ENCODE data around the gene C11orf42.

The C11orf42 gene

GRCh38 chr11:6240139-6240538 is 34.8 kb downstream of the C11orf42 start:
- Histone ChIP-seq H3K27me3 (ENCODE audit: insufficient read depth, low read length, poor library complexity) (peaks cover 4% of the 10 kb centered on the region), H3K4me1 (ENCODE audit: insufficient read depth, low read length) (peaks cover 5% of the 10 kb centered on the region), H3K4me2 (ENCODE audit: insufficient read depth, low read length) (no peak overlapping the region), H2AFZ (ENCODE audit: low read depth, low read length) (no peak overlapping the region), H3K9me3 (ENCODE audit: insufficient read depth, low read length, severe bottlenecking) (no peaks in the 10 kb centered on the region), H3K9ac (ENCODE audit: low read depth, low read length) (no peak overlapping the region), H3K27ac (ENCODE audit: low read length) (no peak overlapping the region), H3K36me3 (ENCODE audit: insufficient read depth, low read length) (no peaks in the 10 kb centered on the region), H3K79me2 (ENCODE audit: insufficient read depth, low read length) (no peaks in the 10 kb centered on the region), H3K4me3 (ENCODE audit: low read depth in 1 of 2, low read length in 2 of 2) (no peak overlapping the region), H4K20me1 (ENCODE audit: insufficient read depth, low read length) (no peaks in the 10 kb centered on the region)
- DNase-seq (no peak), ATAC-seq (ENCODE audit: insufficient read depth, low read depth) (no peak)
- TF ChIP-seq EZH2 (IDR thresholded peaks at IDR 0.05; ENCODE audit: borderline replicate concordance, low read depth, low read length, severe bottlenecking) = no peak

DNA sequence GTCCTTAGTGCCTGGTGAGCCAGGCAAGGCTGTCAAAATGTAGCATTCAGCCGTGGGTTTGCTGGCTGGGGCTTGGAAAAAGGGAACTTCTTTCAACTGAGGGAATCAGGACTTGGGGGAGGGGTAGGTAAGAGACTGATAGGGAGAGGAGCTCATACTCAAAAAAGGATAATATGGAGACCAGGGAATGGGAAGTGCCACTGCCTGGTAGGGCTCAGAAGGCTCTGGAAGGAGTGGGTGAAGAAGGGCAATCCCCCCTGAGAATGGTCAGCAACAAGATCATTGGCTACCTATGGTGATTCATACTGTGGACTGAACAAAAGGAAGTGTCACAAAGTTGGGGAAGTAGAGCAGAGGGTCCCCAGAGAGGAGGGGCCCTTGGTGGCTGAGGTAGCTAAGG is 35.4 kb downstream of the C11orf42 start:
- no peak overlapping the region for H3K4me3 ChIP-seq (ENCODE audit: low read depth in 1 of 2, low read length in 2 of 2)
- no peaks in the 10 kb centered on the region for H3K9me3 ChIP-seq (ENCODE audit: insufficient read depth, low read length, severe bottlenecking)
- H3K36me3 ChIP-seq (ENCODE audit: insufficient read depth, low read length) = no peaks in the 10 kb centered on the region
- H3K4me2 ChIP-seq (ENCODE audit: insufficient read depth, low read length) = no peak overlapping the region
- TF ChIP-seq, protein P1, sequence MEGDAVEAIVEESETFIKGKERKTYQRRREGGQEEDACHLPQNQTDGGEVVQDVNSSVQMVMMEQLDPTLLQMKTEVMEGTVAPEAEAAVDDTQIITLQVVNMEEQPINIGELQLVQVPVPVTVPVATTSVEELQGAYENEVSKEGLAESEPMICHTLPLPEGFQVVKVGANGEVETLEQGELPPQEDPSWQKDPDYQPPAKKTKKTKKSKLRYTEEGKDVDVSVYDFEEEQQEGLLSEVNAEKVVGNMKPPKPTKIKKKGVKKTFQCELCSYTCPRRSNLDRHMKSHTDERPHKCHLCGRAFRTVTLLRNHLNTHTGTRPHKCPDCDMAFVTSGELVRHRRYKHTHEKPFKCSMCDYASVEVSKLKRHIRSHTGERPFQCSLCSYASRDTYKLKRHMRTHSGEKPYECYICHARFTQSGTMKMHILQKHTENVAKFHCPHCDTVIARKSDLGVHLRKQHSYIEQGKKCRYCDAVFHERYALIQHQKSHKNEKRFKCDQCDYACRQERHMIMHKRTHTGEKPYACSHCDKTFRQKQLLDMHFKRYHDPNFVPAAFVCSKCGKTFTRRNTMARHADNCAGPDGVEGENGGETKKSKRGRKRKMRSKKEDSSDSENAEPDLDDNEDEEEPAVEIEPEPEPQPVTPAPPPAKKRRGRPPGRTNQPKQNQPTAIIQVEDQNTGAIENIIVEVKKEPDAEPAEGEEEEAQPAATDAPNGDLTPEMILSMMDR (IDR thresholded peaks at IDR 0.05; ENCODE audit: borderline replicate concordance, extremely low read depth, low read length, poor library complexity, severe bottlenecking) = no peak
- TF ChIP-seq EZH2 (IDR thresholded peaks at IDR 0.05; ENCODE audit: borderline replicate concordance, low read depth, low read length, severe bottlenecking) = no peak
- H3K79me2 ChIP-seq (ENCODE audit: insufficient read depth, low read length) = no peaks in the 10 kb centered on the region
- no peak overlapping the region for H3K27ac ChIP-seq (ENCODE audit: low read length)
- H4K20me1 ChIP-seq (ENCODE audit: insufficient read depth, low read length) = no peaks in the 10 kb centered on the region
- H2AFZ ChIP-seq (ENCODE audit: low read depth, low read length) = no peak overlapping the region
- ATAC-seq (ENCODE audit: insufficient read depth, low read depth) (no peak), DNase-seq (no peak)
- H3K9ac ChIP-seq (ENCODE audit: low read depth, low read length) = no peak overlapping the region
- H3K27me3 ChIP-seq (ENCODE audit: insufficient read depth, low read length, poor library complexity) = peaks cover 4% of the 10 kb centered on the region
- H3K4me1 ChIP-seq (ENCODE audit: insufficient read depth, low read length) = no peaks in the 10 kb centered on the region

GRCh38 chr11:6241316-6241715 is 36.0 kb downstream of the C11orf42 start:
- no peak for TF ChIP-seq EZH2 (IDR thresholded peaks at IDR 0.05; ENCODE audit: borderline replicate concordance, low read depth, low read length, severe bottlenecking)
- TF ChIP-seq, protein P1 (IDR thresholded peaks at IDR 0.05; ENCODE audit: borderline replicate concordance, extremely low read depth, low read length, poor library complexity, severe bottlenecking) = no peak
- H3K9me3 ChIP-seq (ENCODE audit: insufficient read depth, low read length, severe bottlenecking) = no peaks in the 10 kb centered on the region
- H4K20me1 ChIP-seq (ENCODE audit: insufficient read depth, low read length) = no peaks in the 10 kb centered on the region
- H3K79me2 ChIP-seq (ENCODE audit: insufficient read depth, low read length) = no peaks in the 10 kb centered on the region
- DNase-seq = no peak
- H3K4me2 ChIP-seq (ENCODE audit: insufficient read depth, low read length) = no peak overlapping the region
- ATAC-seq (ENCODE audit: insufficient read depth, low read depth) = no peak
- H3K4me3 ChIP-seq (ENCODE audit: low read depth in 1 of 2, low read length in 2 of 2) = no peak overlapping the region
- H3K36me3 ChIP-seq (ENCODE audit: insufficient read depth, low read length) = no peaks in the 10 kb centered on the region
- H3K9ac ChIP-seq (ENCODE audit: low read depth, low read length) = no peak overlapping the region
- no peak overlapping the region for H3K27ac ChIP-seq (ENCODE audit: low read length)
- H3K4me1 ChIP-seq (ENCODE audit: insufficient read depth, low read length) = no peaks in the 10 kb centered on the region
- H3K27me3 ChIP-seq (ENCODE audit: insufficient read depth, low read length, poor library complexity) = peaks cover 8% of the 10 kb centered on the region
- no peak overlapping the region for H2AFZ ChIP-seq (ENCODE audit: low read depth, low read length)

DNA sequence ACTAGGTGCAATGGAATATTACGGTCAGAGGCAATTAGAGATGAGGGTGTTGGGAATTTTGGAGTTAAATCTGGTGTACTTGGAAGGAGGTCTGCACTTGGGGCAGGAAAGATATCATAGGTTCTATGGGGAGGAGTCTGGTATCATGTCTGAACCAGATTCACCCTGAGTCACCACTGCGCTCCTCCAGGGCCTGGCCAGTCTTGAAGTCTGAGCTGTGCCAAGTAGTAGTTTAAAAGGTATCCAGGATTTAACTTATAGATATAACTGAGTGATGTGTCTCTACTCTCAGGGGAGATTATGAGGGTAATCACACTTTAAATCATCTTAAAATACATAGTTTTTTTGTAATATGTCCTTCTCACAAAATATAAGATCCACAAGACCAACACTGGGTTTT is 40.2 kb downstream of the C11orf42 start:
- Histone ChIP-seq H3K79me2 (ENCODE audit: insufficient read depth, low read length) (no peaks in the 10 kb centered on the region), H2AFZ (ENCODE audit: low read depth, low read length) (no peak overlapping the region), H3K9me3 (ENCODE audit: insufficient read depth, low read length, severe bottlenecking) (no peaks in the 10 kb centered on the region), H3K27ac (ENCODE audit: low read length) (no peak overlapping the region), H3K9ac (ENCODE audit: low read depth, low read length) (no peak overlapping the region), H3K27me3 (ENCODE audit: insufficient read depth, low read length, poor library complexity) (peaks cover 4% of the 10 kb centered on the region), H3K4me2 (ENCODE audit: insufficient read depth, low read length) (no peak overlapping the region), H3K4me1 (ENCODE audit: insufficient read depth, low read length) (no peaks in the 10 kb centered on the region), H3K4me3 (ENCODE audit: low read depth in 1 of 2, low read length in 2 of 2) (no peak overlapping the region), H3K36me3 (ENCODE audit: insufficient read depth, low read length) (no peaks in the 10 kb centered on the region), H4K20me1 (ENCODE audit: insufficient read depth, low read length) (no peaks in the 10 kb centered on the region)
- TF ChIP-seq EZH2 (IDR thresholded peaks at IDR 0.05; ENCODE audit: borderline replicate concordance, low read depth, low read length, severe bottlenecking) = no peak
- DNase-seq (no peak), ATAC-seq (ENCODE audit: insufficient read depth, low read depth) (no peak)

Measured in DND-41 (cell line).